ENCODE data around the gene PDHX.

DNA sequence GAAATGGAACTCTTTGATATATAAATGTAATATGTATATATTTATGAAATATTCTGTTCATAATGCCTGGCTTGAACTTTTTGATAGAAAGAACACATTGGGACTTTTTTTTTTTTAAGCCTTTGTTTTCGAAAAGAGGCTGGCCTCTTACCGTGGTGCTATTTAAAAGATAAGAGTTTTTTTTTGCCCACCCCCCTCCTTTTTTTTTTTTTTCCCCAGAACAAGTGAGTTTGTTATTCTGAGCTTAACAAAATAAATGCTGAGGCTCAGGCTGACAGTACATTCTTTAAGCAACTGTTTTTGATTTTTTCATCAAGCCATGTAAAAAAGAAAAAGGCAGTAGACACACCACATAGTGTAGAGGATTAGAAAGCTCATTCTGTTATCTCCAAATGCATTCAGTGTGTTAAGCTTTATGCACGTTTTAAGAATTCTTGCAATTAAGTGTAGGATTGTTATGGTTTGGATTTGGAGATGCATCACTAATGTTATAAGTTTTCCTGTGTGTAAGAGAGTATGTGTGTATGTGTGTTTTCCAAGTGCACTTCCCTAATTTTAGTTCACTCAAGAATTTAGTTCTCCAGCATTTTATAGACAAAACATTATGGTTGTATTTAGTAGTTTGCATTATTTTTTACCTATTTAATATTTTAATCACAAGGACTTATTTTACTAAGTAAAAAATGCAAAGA lies 12.0 kb downstream of the PDHX start:
- TF ChIP-seq, protein P1, sequence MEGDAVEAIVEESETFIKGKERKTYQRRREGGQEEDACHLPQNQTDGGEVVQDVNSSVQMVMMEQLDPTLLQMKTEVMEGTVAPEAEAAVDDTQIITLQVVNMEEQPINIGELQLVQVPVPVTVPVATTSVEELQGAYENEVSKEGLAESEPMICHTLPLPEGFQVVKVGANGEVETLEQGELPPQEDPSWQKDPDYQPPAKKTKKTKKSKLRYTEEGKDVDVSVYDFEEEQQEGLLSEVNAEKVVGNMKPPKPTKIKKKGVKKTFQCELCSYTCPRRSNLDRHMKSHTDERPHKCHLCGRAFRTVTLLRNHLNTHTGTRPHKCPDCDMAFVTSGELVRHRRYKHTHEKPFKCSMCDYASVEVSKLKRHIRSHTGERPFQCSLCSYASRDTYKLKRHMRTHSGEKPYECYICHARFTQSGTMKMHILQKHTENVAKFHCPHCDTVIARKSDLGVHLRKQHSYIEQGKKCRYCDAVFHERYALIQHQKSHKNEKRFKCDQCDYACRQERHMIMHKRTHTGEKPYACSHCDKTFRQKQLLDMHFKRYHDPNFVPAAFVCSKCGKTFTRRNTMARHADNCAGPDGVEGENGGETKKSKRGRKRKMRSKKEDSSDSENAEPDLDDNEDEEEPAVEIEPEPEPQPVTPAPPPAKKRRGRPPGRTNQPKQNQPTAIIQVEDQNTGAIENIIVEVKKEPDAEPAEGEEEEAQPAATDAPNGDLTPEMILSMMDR (IDR thresholded peaks at IDR 0.05), result no peak
- TF ChIP-seq POLR2A (IDR thresholded peaks at IDR 0.05), result no peak

Measured in right lobe of liver (tissue), 4 donors.